NOMO-1 treated with dmso at 0.1 percent for 144 hours (cell line): ENCODE results near the gene TRPV6.

Experiments used
- DNase-seq: peaks from one replicate; lab custom pipeline; 2025; ENCODE audit not compliant: unreplicated experiment; lab: John Stamatoyannopoulos, UW

Gene TRPV6

GRCh38 chr7:142885311-142886230 is at the start of gene TRPV6:
TRPV6 (minus strand) TSS chr7:142885745.
- DNase-seq = no peak

DNA sequence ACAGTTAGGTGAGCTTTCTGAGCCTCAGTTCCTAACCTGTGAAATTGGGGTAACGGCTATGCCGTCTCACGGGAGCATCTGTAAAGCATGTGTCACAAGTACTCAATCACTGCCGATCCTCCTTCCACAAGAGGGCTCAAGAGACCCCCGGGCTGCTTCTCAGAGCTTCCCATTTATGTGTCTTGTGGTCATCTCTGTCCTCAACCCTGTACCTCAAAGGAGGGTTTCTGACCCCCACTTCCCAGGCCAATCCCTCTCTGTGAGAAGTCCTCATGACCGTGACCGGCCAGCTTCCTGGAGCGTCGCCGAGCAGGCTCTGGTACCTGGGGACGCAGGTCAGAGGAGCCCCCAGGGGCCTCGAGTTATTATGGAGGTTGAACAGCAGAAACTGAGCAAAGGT is 48.5 kb upstream of the TRPV6 start:
- DNase-seq = no peak

- DNase-seq = no peak
Measured at GRCh38 chr7:142933624-142934023, 48.1 kb upstream of the TRPV6 start, which contains the start of gene TRPV5. TRPV5 (minus strand) TSS chr7:142933746; CDS start chr7:142933459, 287 bp downstream.

GRCh38 chr7:142933092-142933475 is 47.5 kb upstream of the TRPV6 start:
- no peak for DNase-seq

- DNase-seq = no peak
Measured at GRCh38 chr7:142932386-142933091, 47.0 kb upstream of the TRPV6 start.

DNA sequence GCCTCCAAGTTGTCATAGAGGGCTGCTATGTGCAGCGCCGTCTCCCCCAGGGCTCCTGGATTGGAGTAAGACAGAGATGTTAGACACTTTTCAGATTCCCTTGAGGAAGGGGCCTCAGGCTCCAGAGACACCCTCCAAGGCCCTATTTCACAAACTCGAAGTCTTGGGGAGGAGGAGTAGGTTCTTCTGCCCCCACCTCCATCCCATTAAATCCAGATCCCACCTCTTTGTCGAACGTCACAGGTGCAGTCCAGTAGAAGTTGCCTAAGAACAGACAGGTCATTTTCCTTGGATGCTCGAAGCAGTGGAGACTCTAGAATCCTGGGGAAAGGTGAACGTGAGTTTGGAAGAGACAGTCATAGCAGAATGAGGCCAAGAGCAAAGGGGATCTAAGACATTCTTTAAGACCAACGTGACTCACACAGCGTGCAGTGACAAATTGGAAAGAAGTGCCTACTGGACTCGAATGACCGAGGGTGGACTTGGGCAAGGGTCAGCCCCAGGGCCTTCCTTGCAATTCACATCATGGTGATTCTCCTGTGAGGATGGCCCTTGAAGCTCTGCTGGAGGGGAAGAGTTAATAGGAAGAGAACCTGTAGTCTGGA is 44.7 kb upstream of the TRPV6 start:
- no peak for DNase-seq

GRCh38 chr7:142927949-142928348 is 42.4 kb upstream of the TRPV6 start:
- no peak for DNase-seq

DNA sequence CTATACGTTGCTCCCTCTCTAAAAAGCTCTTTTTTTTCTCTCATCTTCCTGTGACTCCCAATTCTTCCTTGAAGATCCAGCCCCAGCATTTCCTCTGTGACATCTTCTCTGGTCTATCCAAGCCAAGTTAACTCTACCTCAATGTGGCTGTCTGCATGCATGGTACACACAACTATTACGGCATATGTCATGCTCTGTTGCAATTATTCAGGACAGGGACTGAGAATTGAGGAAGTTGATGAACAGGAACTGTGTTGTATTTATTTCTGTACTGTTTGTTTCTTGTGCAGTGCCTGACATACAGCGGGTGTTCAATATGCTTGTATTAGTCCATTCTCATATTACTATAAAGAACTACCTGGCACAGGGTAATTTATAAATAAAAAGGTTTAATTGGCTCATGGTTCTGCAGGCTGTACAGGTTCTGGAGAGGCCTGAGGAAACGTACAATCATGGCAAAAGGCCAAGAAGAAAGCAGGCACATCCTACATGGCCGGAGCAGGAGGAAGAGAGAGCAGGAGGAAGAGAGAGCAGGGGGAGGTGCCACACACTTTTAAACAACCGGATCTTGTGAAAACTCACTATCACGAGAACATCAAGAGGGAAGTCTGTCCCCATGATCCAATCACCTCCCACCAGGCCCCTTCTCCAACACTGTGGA is 41.7 kb upstream of the TRPV6 start:
- peak; percentile 30 for DNase-seq

DNA sequence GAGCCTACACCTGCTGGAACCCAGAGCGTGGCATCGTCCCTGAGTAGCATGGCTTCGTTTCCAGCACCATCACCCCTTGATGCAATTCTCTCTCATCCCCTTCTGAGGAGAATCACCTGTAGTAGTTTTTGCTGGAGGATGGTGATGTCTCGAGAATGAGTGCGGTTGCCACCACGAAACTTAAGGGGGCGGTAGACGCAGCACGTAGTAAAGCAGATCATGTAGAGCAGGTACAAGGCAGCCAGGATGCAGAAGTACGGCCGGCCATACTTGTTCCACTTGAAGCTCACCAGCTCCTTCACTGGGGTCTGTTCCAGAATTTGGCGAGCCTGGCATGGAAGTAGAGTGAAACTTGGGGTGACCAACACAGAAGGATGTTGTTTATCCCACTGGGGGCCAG is 39.9 kb upstream of the TRPV6 start:
- no peak for DNase-seq

GRCh38 chr7:142923391-142923790 is 37.8 kb upstream of the TRPV6 start:
- DNase-seq = no peak

GRCh38 chr7:142919656-142920055 is 34.1 kb upstream of the TRPV6 start:
- no peak for DNase-seq

DNA sequence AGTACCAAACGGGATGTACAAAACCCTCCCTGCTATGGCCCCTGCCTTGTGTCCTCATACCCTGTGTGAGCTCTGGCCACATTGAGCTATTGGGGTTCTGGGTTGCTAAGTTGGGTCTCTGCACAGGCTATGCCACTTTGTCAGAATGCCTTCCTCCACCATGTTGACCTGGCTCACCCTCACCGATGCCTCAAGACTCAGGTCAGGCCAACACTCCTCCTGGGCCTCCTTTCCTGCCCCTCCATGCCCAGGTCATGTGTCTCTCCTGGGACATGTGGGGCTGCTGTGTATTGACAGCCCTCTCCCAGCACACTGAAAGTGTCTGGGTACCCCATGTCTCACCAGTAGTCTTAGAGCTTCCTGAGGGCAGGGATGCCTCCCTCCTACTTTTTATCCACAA is 33.4 kb upstream of the TRPV6 start:
- DNase-seq = no peak

- DNase-seq = no peak
Measured at GRCh38 chr7:142917447-142917846, 31.9 kb upstream of the TRPV6 start.

GRCh38 chr7:142916508-142916907 is 31.0 kb upstream of the TRPV6 start:
- DNase-seq = no peak

GRCh38 chr7:142915315-142915714 is 29.8 kb upstream of the TRPV6 start:
- no peak for DNase-seq

DNA sequence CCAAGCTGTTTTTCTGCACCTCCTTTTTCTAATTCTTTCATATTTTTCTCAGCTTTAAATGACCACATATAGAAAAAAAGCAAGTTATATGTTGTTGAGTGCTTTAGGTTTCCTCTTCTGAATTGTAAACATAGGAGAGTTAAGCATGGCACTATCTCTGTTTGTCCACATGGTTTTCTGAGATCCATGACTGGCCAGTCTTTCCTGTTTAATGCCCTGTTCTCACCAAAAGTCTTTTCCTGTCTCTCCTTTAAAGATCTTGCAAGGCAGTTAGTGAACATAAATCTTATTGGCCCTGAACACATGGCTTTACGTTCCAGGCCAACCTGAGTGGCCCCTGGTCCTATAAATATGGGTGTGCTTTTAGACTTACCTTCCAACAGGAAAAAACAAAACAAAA is 28.6 kb upstream of the TRPV6 start:
- DNase-seq = no peak

- DNase-seq = no peak
Measured at GRCh38 chr7:142913566-142913965, 28.0 kb upstream of the TRPV6 start.

DNA sequence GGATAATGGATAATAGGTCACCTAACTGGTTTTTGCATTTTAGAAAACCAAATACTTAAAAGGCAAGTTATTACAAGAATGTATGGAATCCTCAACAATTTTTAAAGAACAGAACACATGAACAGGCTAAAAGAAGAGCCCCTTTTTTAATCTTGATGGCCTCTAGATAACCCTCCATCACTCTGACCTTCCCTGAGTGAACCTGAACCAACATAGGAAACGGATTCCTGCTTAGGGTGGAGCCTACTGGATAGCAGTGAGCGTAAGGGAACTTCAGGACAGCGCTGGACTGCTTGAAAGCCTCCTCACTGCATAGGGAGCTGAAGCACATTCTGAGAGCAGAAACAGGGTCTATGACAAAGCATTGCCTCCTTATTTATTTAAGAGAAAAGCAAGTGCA is 27.5 kb upstream of the TRPV6 start:
- DNase-seq = no peak

DNA sequence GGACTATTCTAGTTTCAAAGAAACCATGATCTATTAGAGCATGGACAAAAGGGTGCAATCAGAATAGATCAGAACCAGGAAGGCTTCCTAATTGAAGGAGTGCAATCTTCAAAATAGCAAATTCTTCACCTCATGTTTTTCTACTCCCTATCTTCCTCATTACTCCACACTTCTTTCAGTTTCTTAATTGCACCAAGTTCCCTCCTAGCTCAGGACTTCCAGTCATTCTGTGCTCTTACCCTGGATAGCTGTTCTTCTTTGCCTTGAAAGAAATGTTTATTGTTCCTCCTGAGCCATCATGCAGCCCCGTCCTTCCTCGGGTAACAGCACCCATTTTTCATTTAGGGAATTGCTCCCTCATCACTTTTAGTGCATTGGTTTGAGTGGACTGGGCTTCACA is 24.9 kb upstream of the TRPV6 start:
- no peak for DNase-seq

DNA sequence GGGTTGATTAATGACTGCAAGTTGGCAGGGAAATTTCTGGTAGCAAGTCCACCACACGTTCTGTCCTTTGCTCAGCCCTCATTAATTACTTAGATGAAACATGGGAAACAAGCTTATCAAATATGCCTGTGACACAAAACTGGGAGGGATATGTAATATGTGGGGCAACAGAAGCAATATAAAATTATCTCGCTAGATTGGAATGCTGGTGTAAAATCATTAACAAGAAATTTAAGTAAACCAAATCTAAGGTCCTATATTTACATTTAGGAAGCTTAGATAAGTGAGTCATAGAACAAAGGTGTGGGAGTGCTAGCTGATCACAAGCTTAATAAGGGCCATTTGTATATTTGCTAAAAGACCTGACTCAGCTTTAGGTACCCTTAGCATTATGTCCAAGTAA is 24.5 kb upstream of the TRPV6 start:
- no peak for DNase-seq
